Renal pelvis (tissue), 4 donors: ENCODE data around the gene GPR137B. TPM values are rescaled to one million over a fixed set of nuclear protein-coding genes. Genes with fewer than 3 reads are reported as not detected.

Experiments
- DNase-seq: peaks from one replicate; pipeline ENCODE4 v3.0.0-alpha.2; 2013
- polyA plus RNA-seq, 3 donors: library from polyadenylated mRNA; unstranded; fragments of 120-200 nt; gene quantifications; one replicate each; pipeline ENCODE4 v1.2.1, GENCODE V29; 2013; ENCODE audit not compliant: insufficient read length in 3 of 3

The GPR137B gene
- polyA plus RNA-seq, 3 donors = 36.5 to 38.7 (median 37.7) TPM

GRCh38 chr1:236140705-236141446, 1.5 kb upstream of the GPR137B start:
- DNase-seq = no peak

GRCh38 chr1:236141447-236142252, 689 bp upstream of the GPR137B start:
- no peak for DNase-seq

GRCh38 chr1:236143104-236143948, 987 bp downstream of the GPR137B start:
- no peak for DNase-seq

- DNase-seq = no peak
Measured at GRCh38 chr1:236144033-236144432, 1.7 kb downstream of the GPR137B start.

- DNase-seq = no peak
Measured at GRCh38 chr1:236144446-236145150, 2.3 kb downstream of the GPR137B start.

- no peak for DNase-seq
Measured at GRCh38 chr1:236147068-236147467, 4.7 kb downstream of the GPR137B start.

GRCh38 chr1:236147521-236148469, 5.5 kb downstream of the GPR137B start:
- DNase-seq = no peak

- no peak for DNase-seq
Measured at GRCh38 chr1:236148470-236148845, 6.1 kb downstream of the GPR137B start.

- no peak for DNase-seq
Measured at GRCh38 chr1:236149003-236149595, 6.8 kb downstream of the GPR137B start.

- no peak for DNase-seq
Measured at GRCh38 chr1:236149696-236150228, 7.4 kb downstream of the GPR137B start.

GRCh38 chr1:236150311-236150955, 8.1 kb downstream of the GPR137B start:
- no peak for DNase-seq

GRCh38 chr1:236150986-236151385, 8.6 kb downstream of the GPR137B start:
- DNase-seq = no peak

GRCh38 chr1:236151739-236152424, 9.5 kb downstream of the GPR137B start:
- DNase-seq = no peak

GRCh38 chr1:236154126-236154525, 11.8 kb downstream of the GPR137B start:
- DNase-seq = no peak

- DNase-seq = no peak
Measured at GRCh38 chr1:236154671-236155398, 12.5 kb downstream of the GPR137B start.

- DNase-seq = no peak
Measured at GRCh38 chr1:236155399-236155767, 13.0 kb downstream of the GPR137B start.

GRCh38 chr1:236155841-236156503, 13.6 kb downstream of the GPR137B start:
- no peak for DNase-seq
